Type B pancreatic cell (in vitro differentiated cells): ENCODE measurements around the gene LAIR2. TPM values are rescaled to one million over a fixed set of nuclear protein-coding genes. Genes with fewer than 3 reads are reported as not detected.

ENCODE experiments used
- DNase-seq: peaks from one replicate; pipeline ENCODE4 v3.0.0; 2021; ENCODE audit warnings: mixed read lengths; ENCODE audit not compliant: unreplicated experiment; ENCODE audit errors: extremely low spot score
- H3K27ac Mint-ChIP-seq: 2 replicates; pipeline ENCODE4 v1.8.0; 2021; ENCODE audit warnings: mild to moderate bottlenecking, mixed read lengths
- H3K27me3 Mint-ChIP-seq: 2 replicates; pipeline ENCODE4 v1.8.0; 2021; ENCODE audit warnings: mixed read lengths
- H3K36me3 Mint-ChIP-seq: 2 replicates; pipeline ENCODE4 v1.8.0; 2021; ENCODE audit warnings: mixed read lengths
- H3K4me1 Mint-ChIP-seq: one replicate; pipeline ENCODE4 v1.8.0; 2021; ENCODE audit warnings: mixed read lengths; ENCODE audit not compliant: unreplicated experiment
- H3K4me3 Mint-ChIP-seq: 2 replicates; pipeline ENCODE4 v1.8.0; 2021; ENCODE audit warnings: mild to moderate bottlenecking, mixed read lengths
- H3K9me3 Mint-ChIP-seq: 2 replicates; pipeline ENCODE4 v1.8.0; 2021; ENCODE audit warnings: mixed read lengths
- total RNA-seq: library from RNA; stranded (reverse); gene quantifications from 2 replicates; pipeline ENCODE4 v1.2.1, GENCODE V29; 2021; ENCODE audit warnings: low replicate concordance
- TF ChIP-seq, protein P1 (sequence below): fragments of 200-600 bp; sonication (generic); conservative IDR thresholded peaks from 2 replicates; pipeline ENCODE4 v1.5.0; 2021; ENCODE audit warnings: antibody characterized with exemption, mild to moderate bottlenecking

Gene LAIR2
- total RNA-seq, 1 donor from 2014 or later, result not detected

DNA sequence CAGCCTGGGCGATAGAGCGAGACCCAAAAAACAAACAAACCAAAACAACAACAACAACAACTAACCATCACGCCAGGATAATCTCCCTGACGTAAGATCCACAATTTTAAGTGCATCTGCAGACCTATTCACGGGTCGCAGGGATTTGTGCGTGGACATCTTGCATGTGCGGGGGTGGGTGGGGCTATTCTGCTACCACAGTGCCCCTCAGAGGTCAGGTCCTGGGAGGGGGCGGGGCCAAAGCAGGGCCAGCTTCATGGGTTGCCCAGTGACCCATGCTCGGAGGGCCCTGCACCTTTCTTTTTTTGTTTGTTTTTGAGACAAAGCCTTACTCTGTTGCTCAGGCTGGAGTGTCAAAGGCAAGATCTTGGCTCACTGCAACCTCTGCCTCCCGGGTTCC is 26.9 kb upstream of the LAIR2 start:
- H3K9me3 Mint-ChIP-seq, result no peaks in the 10 kb centered on the region
- no peak overlapping the region for H3K27ac Mint-ChIP-seq
- H3K4me1 Mint-ChIP-seq, result peaks cover 31% of the 10 kb centered on the region
- TF ChIP-seq, protein P1, sequence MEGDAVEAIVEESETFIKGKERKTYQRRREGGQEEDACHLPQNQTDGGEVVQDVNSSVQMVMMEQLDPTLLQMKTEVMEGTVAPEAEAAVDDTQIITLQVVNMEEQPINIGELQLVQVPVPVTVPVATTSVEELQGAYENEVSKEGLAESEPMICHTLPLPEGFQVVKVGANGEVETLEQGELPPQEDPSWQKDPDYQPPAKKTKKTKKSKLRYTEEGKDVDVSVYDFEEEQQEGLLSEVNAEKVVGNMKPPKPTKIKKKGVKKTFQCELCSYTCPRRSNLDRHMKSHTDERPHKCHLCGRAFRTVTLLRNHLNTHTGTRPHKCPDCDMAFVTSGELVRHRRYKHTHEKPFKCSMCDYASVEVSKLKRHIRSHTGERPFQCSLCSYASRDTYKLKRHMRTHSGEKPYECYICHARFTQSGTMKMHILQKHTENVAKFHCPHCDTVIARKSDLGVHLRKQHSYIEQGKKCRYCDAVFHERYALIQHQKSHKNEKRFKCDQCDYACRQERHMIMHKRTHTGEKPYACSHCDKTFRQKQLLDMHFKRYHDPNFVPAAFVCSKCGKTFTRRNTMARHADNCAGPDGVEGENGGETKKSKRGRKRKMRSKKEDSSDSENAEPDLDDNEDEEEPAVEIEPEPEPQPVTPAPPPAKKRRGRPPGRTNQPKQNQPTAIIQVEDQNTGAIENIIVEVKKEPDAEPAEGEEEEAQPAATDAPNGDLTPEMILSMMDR, result no peak
- DNase-seq, result no peak
- peaks cover 23% of the 10 kb centered on the region for H3K27me3 Mint-ChIP-seq
- no peaks in the 10 kb centered on the region for H3K36me3 Mint-ChIP-seq
- H3K4me3 Mint-ChIP-seq, result no peak overlapping the region

DNA sequence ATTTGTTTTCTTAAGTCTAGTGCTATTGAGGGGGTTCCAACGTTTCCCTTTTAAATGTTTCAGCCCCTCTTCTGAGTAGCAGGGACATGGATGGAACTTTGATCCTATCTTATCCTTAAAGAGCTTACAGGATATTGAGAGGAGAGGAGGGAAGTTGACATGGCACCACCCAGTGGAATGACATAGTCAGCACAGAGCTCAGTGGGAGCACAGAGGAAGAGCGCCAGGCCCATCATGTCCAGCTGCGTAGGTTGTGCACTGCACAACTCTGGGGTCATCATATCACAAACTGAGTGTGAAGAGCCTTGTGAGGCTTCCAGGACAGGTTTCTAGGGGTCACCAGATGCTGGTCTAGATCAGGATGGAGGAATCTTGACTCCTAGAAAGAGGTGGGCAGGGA is 25.0 kb upstream of the LAIR2 start:
- H3K27ac Mint-ChIP-seq, result no peak overlapping the region
- DNase-seq, result no peak
- H3K9me3 Mint-ChIP-seq, result no peaks in the 10 kb centered on the region
- peaks cover 29% of the 10 kb centered on the region for H3K27me3 Mint-ChIP-seq
- no peaks in the 10 kb centered on the region for H3K36me3 Mint-ChIP-seq
- peaks cover 30% of the 10 kb centered on the region for H3K4me1 Mint-ChIP-seq
- TF ChIP-seq, protein P1, result no peak
- no peak overlapping the region for H3K4me3 Mint-ChIP-seq

DNA sequence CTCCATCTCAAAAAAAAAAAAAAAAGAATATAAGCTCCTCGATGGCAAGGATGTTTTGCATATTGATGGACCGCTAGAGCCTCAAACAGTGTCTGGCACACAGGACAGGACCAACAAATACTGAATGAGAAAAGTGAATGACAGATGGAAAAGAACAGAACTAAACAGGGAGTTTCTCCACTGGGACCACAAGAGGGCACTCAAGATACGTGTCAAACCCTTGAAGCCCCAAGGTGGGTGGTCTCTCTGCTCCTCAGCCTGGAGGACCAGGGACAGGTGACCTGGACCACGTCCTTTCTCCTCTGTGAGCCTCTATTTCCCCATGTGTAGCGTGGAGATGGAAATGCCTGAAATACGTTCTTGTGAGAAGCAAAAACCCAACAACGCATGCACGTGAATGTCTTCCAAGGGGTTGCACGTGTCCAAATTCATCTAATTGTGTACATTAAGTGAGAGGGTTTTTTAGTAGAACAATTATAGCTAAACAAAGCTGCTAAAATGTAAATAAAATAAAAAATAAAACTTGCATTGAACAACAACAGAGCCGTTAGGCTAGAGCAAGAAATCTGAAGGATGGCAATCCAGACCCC is 23.9 kb upstream of the LAIR2 start:
- Mint-ChIP-seq H3K27me3 (peaks cover 23% of the 10 kb centered on the region), H3K4me3 (no peak overlapping the region), H3K27ac (no peak overlapping the region), H3K9me3 (no peaks in the 10 kb centered on the region), H3K4me1 (peaks cover 23% of the 10 kb centered on the region), H3K36me3 (no peaks in the 10 kb centered on the region)
- TF ChIP-seq, protein P1, result peak; percentile 78
- DNase-seq, result no peak

DNA sequence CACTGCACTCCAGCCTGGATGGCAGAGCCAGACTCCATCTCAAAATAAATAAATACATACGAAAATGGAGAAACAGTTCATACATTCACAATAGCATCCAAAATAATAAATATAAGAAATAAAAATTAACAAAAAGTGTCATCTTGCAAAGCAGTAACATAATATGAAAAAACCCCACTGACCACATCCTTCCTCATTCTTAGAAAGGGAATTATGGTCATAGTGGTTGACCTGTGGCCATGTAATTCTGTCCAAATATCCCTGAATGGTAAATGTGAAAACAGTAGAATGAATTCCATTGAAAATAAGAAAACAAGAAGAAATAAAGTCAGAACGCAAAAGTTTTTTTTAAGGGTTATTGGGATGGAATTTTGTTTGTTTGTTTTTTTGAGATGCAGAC is 22.6 kb upstream of the LAIR2 start:
- H3K36me3 Mint-ChIP-seq, result no peaks in the 10 kb centered on the region
- no peaks in the 10 kb centered on the region for H3K9me3 Mint-ChIP-seq
- peaks cover 19% of the 10 kb centered on the region for H3K4me1 Mint-ChIP-seq
- no peak overlapping the region for H3K27ac Mint-ChIP-seq
- no peak for DNase-seq
- H3K27me3 Mint-ChIP-seq, result peaks cover 31% of the 10 kb centered on the region
- TF ChIP-seq, protein P1, result no peak
- H3K4me3 Mint-ChIP-seq, result no peak overlapping the region

DNA sequence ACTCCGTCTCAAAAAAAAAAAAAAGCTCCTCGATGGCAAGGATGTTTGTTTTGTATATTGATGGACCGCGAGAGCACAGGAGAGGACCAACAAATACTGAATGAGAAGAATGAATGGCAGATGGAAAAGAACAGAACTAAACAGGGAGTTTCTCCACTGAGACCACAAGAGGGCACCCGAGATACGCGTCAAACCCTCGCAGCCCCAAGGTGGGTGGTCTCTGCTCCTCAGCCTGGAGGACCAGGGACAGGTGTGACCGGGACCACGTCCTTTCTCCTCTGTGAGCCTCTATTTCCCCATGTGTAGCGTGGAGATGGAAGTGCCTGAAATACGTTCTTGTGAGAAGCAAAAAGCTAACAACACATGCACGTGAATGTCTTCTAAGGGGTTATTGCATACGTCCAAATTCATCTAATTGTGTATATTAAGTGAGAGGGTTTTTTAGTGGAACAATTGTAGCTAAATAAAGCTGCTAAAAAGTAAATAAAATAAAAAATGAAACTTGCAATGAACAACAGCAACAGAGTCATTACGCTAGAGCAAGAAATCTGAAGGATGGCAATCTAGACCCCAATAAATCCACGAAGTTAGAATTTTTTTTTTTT is 21.2 kb upstream of the LAIR2 start:
- H3K4me1 Mint-ChIP-seq, result peaks cover 18% of the 10 kb centered on the region
- TF ChIP-seq, protein P1, result peak; percentile 84
- no peak for DNase-seq
- H3K27me3 Mint-ChIP-seq, result peaks cover 31% of the 10 kb centered on the region
- H3K4me3 Mint-ChIP-seq, result no peak overlapping the region
- H3K9me3 Mint-ChIP-seq, result no peaks in the 10 kb centered on the region
- H3K27ac Mint-ChIP-seq, result no peak overlapping the region
- no peaks in the 10 kb centered on the region for H3K36me3 Mint-ChIP-seq
